ENCODE data around the gene NFIA.

The NFIA gene

DNA sequence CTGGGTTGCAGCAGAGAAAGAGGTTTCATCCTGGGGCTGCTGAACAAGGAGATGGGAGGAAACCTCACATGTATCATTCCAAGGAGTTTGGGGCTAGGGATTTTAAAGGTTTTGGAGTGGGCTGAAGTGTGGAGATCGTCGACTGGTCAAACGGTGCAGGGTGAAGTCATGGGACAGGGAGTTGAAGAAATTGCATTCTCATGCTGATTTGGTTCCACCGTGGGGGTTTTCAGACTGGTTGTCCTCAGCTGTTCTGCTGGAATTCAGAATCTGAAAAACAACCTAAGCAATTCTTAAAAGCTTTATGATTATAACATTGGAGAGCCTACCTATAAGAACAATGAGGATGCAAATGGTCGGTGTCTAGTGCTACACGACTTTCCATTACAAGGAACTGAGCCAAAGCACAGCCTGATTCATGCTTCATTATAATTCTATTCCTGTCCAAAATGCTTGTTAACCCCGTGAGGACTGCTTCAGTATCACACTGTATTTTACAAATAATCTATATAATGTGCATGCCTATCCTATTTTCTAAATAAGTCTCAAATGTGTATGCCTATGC, 399.9 kb downstream of the NFIA start:
- H3K4ac ChIP-seq (ENCODE audit: low read depth in 1 of 2, low read length in 2 of 2), result no peak overlapping the region
- peaks cover 20 to 31% of the 10 kb centered on the region in 2 experiments for H3K27me3 ChIP-seq (ENCODE audit: control insufficient read depth in 1 of 2, insufficient read depth in 1 of 2, low read length in 2 of 2)
- H3K79me1 ChIP-seq (replicated peaks; ENCODE audit: low read length, poor library complexity, severe bottlenecking), result no peaks in the 10 kb centered on the region
- no peak overlapping the region for H3K4me3 ChIP-seq (ENCODE audit: insufficient read depth in 1 of 2, low read depth in 1 of 2, low read length in 2 of 2)
- no peak overlapping the region for H3K14ac ChIP-seq (ENCODE audit: low read length in 2 of 2)
- WGBS, result 88% methylated on average over 5 of the region's 7 CpGs
- H3K9ac ChIP-seq (ENCODE audit: low read length), result no peak overlapping the region
- H3K36me3 ChIP-seq (ENCODE audit: control insufficient read depth in 1 of 2, insufficient read depth in 2 of 2, low read depth in 1 of 2, low read length in 2 of 2), result no peaks in the 10 kb centered on the region
- DNase-seq, result no peak
- H2BK120ac ChIP-seq (ENCODE audit: low read depth, low read length), result no peak overlapping the region
- no peak overlapping the region for H3K18ac ChIP-seq (ENCODE audit: low read depth in 1 of 2, low read length in 2 of 2)
- no peaks in the 10 kb centered on the region for H3K4me1 ChIP-seq (ENCODE audit: control insufficient read depth, insufficient read depth, low read depth, low read length)
- no peak overlapping the region for H3K4me2 ChIP-seq (ENCODE audit: low read length, poor library complexity, severe bottlenecking)
- no peak overlapping the region for H2BK15ac ChIP-seq (ENCODE audit: low read depth, poor library complexity, severe bottlenecking)
- H2AK5ac ChIP-seq (ENCODE audit: low read length, severe bottlenecking), result no peak overlapping the region
- H3K27ac ChIP-seq (ENCODE audit: low read length, poor library complexity, severe bottlenecking), result no peak overlapping the region
- no peak overlapping the region for H4K8ac ChIP-seq (ENCODE audit: low read length)
- no peaks in the 10 kb centered on the region for H3K9me3 ChIP-seq (ENCODE audit: control insufficient read depth, low read length)
- no peak overlapping the region for H2AFZ ChIP-seq (ENCODE audit: low read depth, low read length)
- H3K23ac ChIP-seq (ENCODE audit: low read length in 2 of 2), result no peak overlapping the region
- no peak overlapping the region for H4K91ac ChIP-seq (ENCODE audit: low read length)
- H2BK12ac ChIP-seq (ENCODE audit: low read length in 2 of 2), result no peak overlapping the region
- H2BK5ac ChIP-seq (ENCODE audit: low read depth, low read length, poor library complexity, severe bottlenecking), result no peak overlapping the region

DNA sequence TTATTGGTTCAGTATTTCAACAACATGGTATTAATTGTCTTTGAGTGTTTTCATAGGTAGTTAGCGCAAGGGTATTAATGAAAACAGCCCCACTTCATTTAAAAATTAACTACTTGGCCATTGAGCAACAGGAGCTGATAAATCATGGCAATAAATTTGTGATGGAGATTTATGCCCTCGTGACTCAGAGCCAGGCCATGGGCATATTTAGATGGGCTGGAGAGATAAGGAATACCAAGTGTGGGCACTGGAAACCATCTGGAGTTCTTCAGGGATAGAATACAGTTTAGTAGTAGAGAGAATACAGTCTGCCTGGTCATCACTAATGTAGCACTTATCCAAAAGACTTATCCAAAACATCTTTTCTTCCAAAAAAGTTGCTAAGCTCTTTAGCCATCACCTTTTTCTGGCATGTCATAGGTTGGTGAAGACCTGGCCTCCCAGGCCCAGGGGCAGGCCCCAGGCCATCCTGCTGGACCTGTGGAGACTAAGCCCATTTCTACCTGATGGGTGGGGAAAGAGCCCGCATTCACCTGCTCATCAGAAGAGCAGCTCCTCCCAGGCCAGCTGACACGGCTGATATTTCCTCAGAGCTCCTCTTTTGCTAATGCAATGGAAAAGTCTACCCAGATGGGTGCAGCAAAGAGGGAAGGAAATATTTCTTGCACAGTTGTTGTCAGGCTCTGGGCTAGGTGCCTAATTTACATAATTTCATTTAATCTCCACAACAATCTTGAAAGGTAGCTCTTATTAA, 404.6 kb downstream of the NFIA start:
- Histone ChIP-seq H3K9ac (ENCODE audit: low read length) (no peak overlapping the region), H2BK15ac (ENCODE audit: low read depth, poor library complexity, severe bottlenecking) (no peak overlapping the region), H3K23ac (ENCODE audit: low read length in 2 of 2) (no peak overlapping the region), H3K14ac (ENCODE audit: low read length in 2 of 2) (no peak overlapping the region), H2AFZ (ENCODE audit: low read depth, low read length) (no peak overlapping the region), H3K4me2 (ENCODE audit: low read length, poor library complexity, severe bottlenecking) (no peak overlapping the region), H3K4ac (ENCODE audit: low read depth in 1 of 2, low read length in 2 of 2) (no peak overlapping the region), H3K4me3 (ENCODE audit: insufficient read depth in 1 of 2, low read depth in 1 of 2, low read length in 2 of 2) (no peak overlapping the region), H3K18ac (ENCODE audit: low read depth in 1 of 2, low read length in 2 of 2) (no peak overlapping the region), H3K27ac (ENCODE audit: low read length, poor library complexity, severe bottlenecking) (no peak overlapping the region), H3K27me3 (ENCODE audit: control insufficient read depth in 1 of 2, insufficient read depth in 1 of 2, low read length in 2 of 2) (peaks cover 14 to 17% of the 10 kb centered on the region in 2 experiments), H2BK5ac (ENCODE audit: low read depth, low read length, poor library complexity, severe bottlenecking) (no peak overlapping the region), H3K79me1 (replicated peaks; ENCODE audit: low read length, poor library complexity, severe bottlenecking) (no peaks in the 10 kb centered on the region), H4K8ac (ENCODE audit: low read length) (no peak overlapping the region), H3K36me3 (ENCODE audit: control insufficient read depth in 1 of 2, insufficient read depth in 2 of 2, low read depth in 1 of 2, low read length in 2 of 2) (no peaks in the 10 kb centered on the region), H3K4me1 (ENCODE audit: control insufficient read depth, insufficient read depth, low read depth, low read length) (no peaks in the 10 kb centered on the region), H2AK5ac (ENCODE audit: low read length, severe bottlenecking) (no peak overlapping the region), H2BK120ac (ENCODE audit: low read depth, low read length) (no peak overlapping the region), H3K9me3 (ENCODE audit: control insufficient read depth, low read length) (no peaks in the 10 kb centered on the region), H2BK12ac (ENCODE audit: low read length in 2 of 2) (no peak overlapping the region), H4K91ac (ENCODE audit: low read length) (no peak overlapping the region)
- WGBS, result 90% methylated on average over 3 of the region's 4 CpGs
- DNase-seq, result no peak

DNA sequence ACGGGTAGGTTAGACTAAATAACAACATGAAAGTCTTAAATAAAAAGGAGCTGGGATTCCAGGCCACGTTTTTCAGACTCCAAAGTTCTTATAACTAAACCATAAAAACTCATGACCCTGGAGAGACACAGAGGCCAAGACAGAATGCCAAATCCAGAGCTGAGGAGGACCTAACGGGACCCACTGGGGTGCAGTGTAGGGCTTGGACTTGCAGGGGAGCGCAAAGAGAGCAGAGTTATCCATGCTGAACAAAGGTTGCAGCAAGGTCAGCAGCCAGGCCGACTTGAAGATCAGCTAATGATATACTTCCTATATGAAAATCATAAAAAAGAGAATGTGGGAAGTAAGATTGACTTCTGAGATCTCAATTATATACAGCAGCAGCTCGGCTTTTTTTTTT, 405.4 kb downstream of the NFIA start:
- Histone ChIP-seq H3K4ac (ENCODE audit: low read depth in 1 of 2, low read length in 2 of 2) (no peak overlapping the region), H3K27ac (ENCODE audit: low read length, poor library complexity, severe bottlenecking) (no peak overlapping the region), H3K9ac (ENCODE audit: low read length) (no peak overlapping the region), H2AK5ac (ENCODE audit: low read length, severe bottlenecking) (no peak overlapping the region), H3K4me3 (ENCODE audit: insufficient read depth in 1 of 2, low read depth in 1 of 2, low read length in 2 of 2) (no peak overlapping the region), H2BK5ac (ENCODE audit: low read depth, low read length, poor library complexity, severe bottlenecking) (no peak overlapping the region), H3K9me3 (ENCODE audit: control insufficient read depth, low read length) (no peaks in the 10 kb centered on the region), H2BK12ac (ENCODE audit: low read length in 2 of 2) (no peak overlapping the region), H3K18ac (ENCODE audit: low read depth in 1 of 2, low read length in 2 of 2) (no peak overlapping the region), H3K23ac (ENCODE audit: low read length in 2 of 2) (no peak overlapping the region), H3K27me3 (ENCODE audit: control insufficient read depth in 1 of 2, insufficient read depth in 1 of 2, low read length in 2 of 2) (peaks cover 14 to 15% of the 10 kb centered on the region in 2 experiments), H3K4me2 (ENCODE audit: low read length, poor library complexity, severe bottlenecking) (no peak overlapping the region), H3K36me3 (ENCODE audit: control insufficient read depth in 1 of 2, insufficient read depth in 2 of 2, low read depth in 1 of 2, low read length in 2 of 2) (no peaks in the 10 kb centered on the region), H2AFZ (ENCODE audit: low read depth, low read length) (no peak overlapping the region), H4K91ac (ENCODE audit: low read length) (no peak overlapping the region), H3K4me1 (ENCODE audit: control insufficient read depth, insufficient read depth, low read depth, low read length) (no peaks in the 10 kb centered on the region), H3K79me1 (replicated peaks; ENCODE audit: low read length, poor library complexity, severe bottlenecking) (no peaks in the 10 kb centered on the region), H2BK15ac (ENCODE audit: low read depth, poor library complexity, severe bottlenecking) (no peak overlapping the region), H4K8ac (ENCODE audit: low read length) (no peak overlapping the region), H2BK120ac (ENCODE audit: low read depth, low read length) (no peak overlapping the region), H3K14ac (ENCODE audit: low read length in 2 of 2) (no peak overlapping the region)
- 54% methylated on average over 5 of the region's 6 CpGs for WGBS
- DNase-seq, result no peak

DNA sequence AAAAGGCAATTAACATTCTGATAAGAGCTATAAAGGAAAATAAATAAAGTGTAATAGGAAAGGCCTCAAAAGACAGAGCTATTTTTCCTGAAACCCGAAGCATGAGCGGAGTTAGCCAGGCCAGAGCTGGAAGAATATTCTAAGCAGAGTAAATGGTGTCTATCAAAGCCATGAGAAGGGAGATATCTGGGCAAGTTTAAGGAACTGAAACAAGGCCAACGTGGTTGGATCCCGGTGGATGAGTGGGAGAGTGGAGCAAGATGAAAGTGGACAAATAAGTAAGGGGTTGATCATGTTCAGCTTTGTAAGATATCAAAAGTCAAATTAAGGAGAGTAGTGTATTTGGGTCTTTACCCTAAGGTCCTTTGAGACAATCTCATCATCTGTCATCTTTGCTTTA, 408.6 kb downstream of the NFIA start:
- Histone ChIP-seq H3K79me1 (replicated peaks; ENCODE audit: low read length, poor library complexity, severe bottlenecking) (no peaks in the 10 kb centered on the region), H2BK12ac (ENCODE audit: low read length in 2 of 2) (no peak overlapping the region), H3K4me1 (ENCODE audit: control insufficient read depth, insufficient read depth, low read depth, low read length) (no peaks in the 10 kb centered on the region), H3K4me3 (ENCODE audit: insufficient read depth in 1 of 2, low read depth in 1 of 2, low read length in 2 of 2) (no peak overlapping the region), H2BK5ac (ENCODE audit: low read depth, low read length, poor library complexity, severe bottlenecking) (no peak overlapping the region), H3K4ac (ENCODE audit: low read depth in 1 of 2, low read length in 2 of 2) (no peak overlapping the region), H4K8ac (ENCODE audit: low read length) (no peak overlapping the region), H3K9ac (ENCODE audit: low read length) (no peak overlapping the region), H3K18ac (ENCODE audit: low read depth in 1 of 2, low read length in 2 of 2) (no peak overlapping the region), H4K91ac (ENCODE audit: low read length) (no peak overlapping the region), H3K23ac (ENCODE audit: low read length in 2 of 2) (no peak overlapping the region), H3K36me3 (ENCODE audit: control insufficient read depth in 1 of 2, insufficient read depth in 2 of 2, low read depth in 1 of 2, low read length in 2 of 2) (no peaks in the 10 kb centered on the region), H3K27me3 (ENCODE audit: control insufficient read depth in 1 of 2, insufficient read depth in 1 of 2, low read length in 2 of 2) (no peaks in the 10 kb centered on the region), H3K4me2 (ENCODE audit: low read length, poor library complexity, severe bottlenecking) (no peak overlapping the region), H2BK120ac (ENCODE audit: low read depth, low read length) (no peak overlapping the region), H3K14ac (ENCODE audit: low read length in 2 of 2) (no peak overlapping the region), H2BK15ac (ENCODE audit: low read depth, poor library complexity, severe bottlenecking) (no peak overlapping the region), H2AK5ac (ENCODE audit: low read length, severe bottlenecking) (no peak overlapping the region), H3K27ac (ENCODE audit: low read length, poor library complexity, severe bottlenecking) (no peak overlapping the region), H3K9me3 (ENCODE audit: control insufficient read depth, low read length) (no peaks in the 10 kb centered on the region), H2AFZ (ENCODE audit: low read depth, low read length) (no peak overlapping the region)
- no peak for DNase-seq
- WGBS, result 87% methylated on average over 4 of the region's 4 CpGs

Data from mesenchymal stem cell (in vitro differentiated cells and primary cell).